Mucosa of stomach (tissue), 1 donor: ENCODE measurements around the gene DLX2.
A peak's percentile ranks its signal among the peaks of the same experiment; 100 is the strongest.

Experiments
- H3K27me3 ChIP-seq: one replicate; pipeline ENCODE4 v1.7.0; 2013; ENCODE audit warnings: mild to moderate bottlenecking, low read length; ENCODE audit not compliant: control insufficient read depth, insufficient read depth
- H3K36me3 ChIP-seq: one replicate; pipeline ENCODE4 v1.7.0; 2013; ENCODE audit warnings: low read length; ENCODE audit not compliant: control insufficient read depth, insufficient read depth
- H3K4me1 ChIP-seq: one replicate; pipeline ENCODE4 v1.7.0; 2013; ENCODE audit warnings: mild to moderate bottlenecking, low read length; ENCODE audit not compliant: control insufficient read depth, insufficient read depth
- H3K4me3 ChIP-seq: one replicate; pipeline ENCODE4 v1.7.0; 2013; ENCODE audit warnings: low read length
- H3K9ac ChIP-seq: one replicate; pipeline ENCODE4 v1.7.0; 2013; ENCODE audit warnings: mild to moderate bottlenecking, low read length, moderate library complexity
- H3K9me3 ChIP-seq: one replicate; pipeline ENCODE4 v1.7.0; 2013; ENCODE audit warnings: mild to moderate bottlenecking, low read length, moderate library complexity; ENCODE audit not compliant: control insufficient read depth
- donor health status: Pancreatic carcinoma.

Gene DLX2

GRCh38 chr2:172096626-172097547 lies 5.8 kb downstream of the DLX2 start:
- H3K27me3 ChIP-seq, result peaks cover 100% of the 10 kb centered on the region
- H3K9ac ChIP-seq, result no peak overlapping the region
- no peaks in the 10 kb centered on the region for H3K36me3 ChIP-seq
- H3K4me3 ChIP-seq, result no peak overlapping the region
- H3K9me3 ChIP-seq, result no peaks in the 10 kb centered on the region
- H3K4me1 ChIP-seq, result peaks cover 59% of the 10 kb centered on the region

- H3K9ac ChIP-seq, result no peak overlapping the region
- H3K27me3 ChIP-seq, result peaks cover 100% of the 10 kb centered on the region
- H3K9me3 ChIP-seq, result no peaks in the 10 kb centered on the region
- peaks cover 51% of the 10 kb centered on the region for H3K4me1 ChIP-seq
- H3K4me3 ChIP-seq, result no peak overlapping the region
- H3K36me3 ChIP-seq, result no peaks in the 10 kb centered on the region
Observed at GRCh38 chr2:172095905-172096625, 6.6 kb downstream of the DLX2 start.

DNA sequence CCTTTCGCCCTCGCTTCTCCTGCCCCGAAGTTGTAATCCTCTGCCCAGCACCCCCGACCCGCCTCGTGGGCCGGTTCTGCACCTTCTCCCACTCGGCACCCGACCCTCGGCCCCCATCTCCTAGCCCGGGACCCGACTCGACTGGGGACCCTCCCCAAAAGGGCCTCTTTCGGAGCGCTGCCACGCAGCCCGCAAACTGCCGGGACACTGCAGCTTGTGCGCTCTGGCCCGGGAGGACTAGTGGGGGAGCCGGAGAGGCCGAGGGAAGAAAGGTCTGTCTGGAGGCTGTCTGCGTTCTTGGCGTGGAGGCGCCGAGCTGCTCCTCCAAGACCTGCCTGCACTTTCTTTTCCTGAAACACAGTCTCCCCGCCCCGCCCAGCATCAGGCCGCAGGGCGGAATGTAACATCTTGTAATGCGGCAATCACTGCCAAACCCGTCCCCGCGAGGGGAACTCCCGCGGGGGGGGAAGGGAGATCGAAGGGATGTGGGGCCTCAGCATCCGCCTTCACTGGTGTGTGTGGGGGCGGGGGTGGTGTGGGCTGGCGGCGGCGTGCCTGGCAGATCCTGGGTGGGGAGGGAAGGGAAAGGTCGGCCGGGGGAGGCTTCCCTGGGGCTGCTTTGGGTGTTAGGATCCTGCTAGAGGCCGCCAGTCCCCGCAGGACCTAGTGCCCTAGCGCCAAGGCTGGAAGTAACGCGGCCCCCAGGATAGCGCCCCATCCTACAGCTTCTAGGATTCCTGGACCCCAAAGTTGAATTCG lies 7.4 kb downstream of the DLX2 start:
- Histone ChIP-seq H3K9ac (peak overlapping the region; percentile 28), H3K4me1 (peaks cover 43% of the 10 kb centered on the region), H3K36me3 (no peaks in the 10 kb centered on the region), H3K27me3 (peaks cover 100% of the 10 kb centered on the region), H3K4me3 (peak overlapping the region; percentile 14), H3K9me3 (no peaks in the 10 kb centered on the region)

DNA sequence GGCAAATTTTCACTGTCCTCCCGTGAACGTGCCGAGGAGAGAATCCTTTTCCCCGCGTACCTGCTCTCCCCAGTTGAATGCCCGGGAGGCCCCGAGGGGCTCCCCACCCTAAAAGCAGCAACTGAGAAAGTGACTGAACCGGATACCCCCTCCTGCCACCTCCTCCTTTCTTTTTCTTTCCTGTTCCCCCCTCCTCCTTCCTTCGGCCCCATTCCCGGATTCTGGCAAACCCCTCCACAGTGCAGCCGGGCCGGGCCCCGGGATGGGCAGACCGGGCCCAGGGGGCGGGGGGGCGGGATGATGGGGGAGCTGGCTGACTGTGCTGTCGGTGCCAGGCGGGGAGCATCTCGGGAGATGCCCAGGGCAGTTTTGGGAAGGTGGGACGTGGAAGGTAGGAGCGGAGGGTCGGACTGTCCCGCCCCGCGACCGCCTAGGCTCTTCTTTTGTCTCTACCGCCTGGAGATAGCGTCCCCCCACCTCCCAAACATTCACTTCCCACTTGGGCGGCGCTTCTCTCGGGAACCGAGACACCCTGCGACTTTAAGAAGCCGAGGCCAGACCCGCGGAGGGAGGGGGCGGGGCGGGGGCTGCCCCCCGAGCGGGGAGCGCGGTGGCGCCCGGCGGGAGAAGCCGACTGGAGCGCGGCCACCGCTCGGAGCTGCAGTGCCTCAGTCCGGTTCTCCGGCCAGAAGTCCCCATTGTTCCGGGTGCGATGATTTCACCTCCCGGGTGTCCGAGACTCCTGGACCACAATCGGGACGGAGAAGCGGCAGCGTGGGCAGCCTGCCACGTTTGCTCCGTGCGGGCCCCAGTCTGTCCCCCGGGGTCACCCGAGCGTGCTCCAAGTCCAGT lies 8.2 kb downstream of the DLX2 start:
- peaks cover 100% of the 10 kb centered on the region for H3K27me3 ChIP-seq
- no peaks in the 10 kb centered on the region for H3K36me3 ChIP-seq
- no peaks in the 10 kb centered on the region for H3K9me3 ChIP-seq
- peak overlapping the region; percentile 28 for H3K9ac ChIP-seq
- H3K4me1 ChIP-seq, result peaks cover 38% of the 10 kb centered on the region
- no peak overlapping the region for H3K4me3 ChIP-seq

GRCh38 chr2:172093416-172094293 lies 9.0 kb downstream of the DLX2 start:
- no peaks in the 10 kb centered on the region for H3K9me3 ChIP-seq
- no peak overlapping the region for H3K9ac ChIP-seq
- H3K36me3 ChIP-seq, result no peaks in the 10 kb centered on the region
- peaks cover 32% of the 10 kb centered on the region for H3K4me1 ChIP-seq
- peaks cover 100% of the 10 kb centered on the region for H3K27me3 ChIP-seq
- no peak overlapping the region for H3K4me3 ChIP-seq

GRCh38 chr2:172092716-172093415 lies 9.8 kb downstream of the DLX2 start:
- no peaks in the 10 kb centered on the region for H3K36me3 ChIP-seq
- no peaks in the 10 kb centered on the region for H3K9me3 ChIP-seq
- H3K9ac ChIP-seq, result no peak overlapping the region
- H3K27me3 ChIP-seq, result peaks cover 100% of the 10 kb centered on the region
- no peak overlapping the region for H3K4me3 ChIP-seq
- H3K4me1 ChIP-seq, result peaks cover 39% of the 10 kb centered on the region

GRCh38 chr2:172091761-172092566 lies 10.7 kb downstream of the DLX2 start:
- H3K4me3 ChIP-seq, result no peak overlapping the region
- H3K27me3 ChIP-seq, result peaks cover 100% of the 10 kb centered on the region
- no peaks in the 10 kb centered on the region for H3K36me3 ChIP-seq
- H3K4me1 ChIP-seq, result peaks cover 33% of the 10 kb centered on the region
- no peaks in the 10 kb centered on the region for H3K9me3 ChIP-seq
- no peak overlapping the region for H3K9ac ChIP-seq

DNA sequence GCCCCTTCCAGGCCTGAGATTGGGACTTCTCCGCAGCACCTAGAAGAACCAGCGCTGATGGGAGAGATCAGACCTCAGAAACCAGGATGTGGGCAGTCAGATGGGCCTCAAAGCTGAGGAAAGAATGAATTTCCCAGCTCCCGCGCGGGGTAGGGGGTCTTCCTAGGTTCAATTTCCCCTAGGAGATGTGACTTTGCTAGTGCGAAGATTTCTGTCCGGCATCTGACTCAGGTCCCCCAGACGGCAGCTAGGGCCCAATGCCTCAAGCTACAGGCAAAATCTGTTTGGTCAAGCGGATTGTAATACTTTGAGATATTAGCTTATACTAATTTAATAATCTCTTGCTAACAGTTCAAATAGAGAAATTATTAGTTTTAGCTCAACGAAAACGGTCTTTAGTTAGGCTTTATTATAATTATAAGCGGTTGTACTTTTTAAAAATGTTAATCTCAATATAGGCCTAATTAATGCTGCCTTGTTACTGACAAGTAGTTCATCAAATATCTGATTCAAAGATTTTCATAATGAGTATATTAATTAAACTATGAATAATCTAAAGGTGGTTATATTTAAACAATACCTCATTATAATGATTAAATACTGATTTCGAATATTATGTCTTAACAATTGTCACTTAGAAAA lies 11.6 kb downstream of the DLX2 start:
- peaks cover 100% of the 10 kb centered on the region for H3K27me3 ChIP-seq
- H3K4me1 ChIP-seq, result peaks cover 33% of the 10 kb centered on the region

GRCh38 chr2:172090044-172090961 lies 12.4 kb downstream of the DLX2 start:
- peaks cover 32% of the 10 kb centered on the region for H3K4me1 ChIP-seq

More for the DNA sequence above, 11.6 kb downstream of the DLX2 start:
- Histone ChIP-seq H3K9ac (no peak overlapping the region), H3K9me3 (no peaks in the 10 kb centered on the region), H3K4me3 (no peak overlapping the region), H3K36me3 (no peaks in the 10 kb centered on the region)

More at GRCh38 chr2:172090044-172090961, 12.4 kb downstream of the DLX2 start:
- Histone ChIP-seq H3K27me3 (peaks cover 100% of the 10 kb centered on the region), H3K9ac (no peak overlapping the region), H3K9me3 (no peaks in the 10 kb centered on the region), H3K4me3 (no peak overlapping the region), H3K36me3 (no peaks in the 10 kb centered on the region)
